Upper lobe of left lung (tissue), 4 donors: ENCODE measurements around the gene GUCA1C.

ENCODE experiments used
- CTCF ChIP-seq, 6 experiments: fragments of 450-650 bp in 4 of 6; fragments of 200-600 bp in 2 of 6; sonication (generic) in 2 of 6; IDR thresholded peaks; one replicate each; pipeline ENCODE4 v1.5.1; 2016 to 2019; ENCODE audit warnings: antibody characterized with exemption in 6 of 6
- POLR2A ChIP-seq, 4 donors: fragments of 450-650 bp; IDR thresholded peaks; one replicate each; pipeline ENCODE4 v1.5.1; 2016 to 2017; ENCODE audit warnings: antibody characterized with exemption in 4 of 4, mild to moderate bottlenecking in 2 of 4
- POLR2AphosphoS5 ChIP-seq, 2 donors: sonication (generic); formaldehyde crosslinking; IDR thresholded peaks; one replicate each; pipeline ENCODE4 v1.5.1; 2017; ENCODE audit warnings: antibody characterized with exemption in 2 of 2

GRCh38 chr3:108976058-108976457 lies 22.4 kb upstream of the GUCA1C start:
- TF ChIP-seq POLR2AphosphoS5 (IDR thresholded peaks at IDR 0.05) (no peak), CTCF (IDR thresholded peaks at IDR 0.05) (no peak), POLR2A (IDR thresholded peaks at IDR 0.05) (no peak)
